ENCODE measurements around the gene VSTM1. TPM values are rescaled to one million over a fixed set of nuclear protein-coding genes. Genes with fewer than 3 reads are reported as not detected.

VSTM1 gene
- total RNA-seq, 4 donors from 2014 or later = not detected

- TF ChIP-seq EP300 (IDR thresholded peaks at IDR 0.05) = no peak
- TF ChIP-seq CTCF (IDR thresholded peaks at IDR 0.05) = no peak
- TF ChIP-seq POLR2A (IDR thresholded peaks at IDR 0.05) = no peak
- Histone ChIP-seq H3K4me3 (no peak overlapping the region), H3K36me3 (no peaks in the 10 kb centered on the region), H3K27me3 (peaks cover 0 to 12% of the 10 kb centered on the region in 2 donors), H3K9me3 (peaks cover 0 to 9% (median 0%) of the 10 kb centered on the region in 4 donors), H3K4me1 (no peaks in the 10 kb centered on the region), H3K27ac (no peak overlapping the region)
- no peak for DNase-seq (ENCODE audit: low spot score in 2 of 2)
- WGBS, 2 donors = 82 to 93% methylated on average over 8 of the region's 8 CpGs
Observed at GRCh38 chr19:54021363-54021762, 42.3 kb downstream of the VSTM1 start.

- Histone ChIP-seq H3K4me3 (no peak overlapping the region), H3K9me3 (peaks cover 0 to 13% (median 0%) of the 10 kb centered on the region in 4 donors), H3K27me3 (peaks cover 0 to 14% of the 10 kb centered on the region in 2 donors), H3K36me3 (no peaks in the 10 kb centered on the region), H3K4me1 (no peaks in the 10 kb centered on the region), H3K27ac (no peak overlapping the region)
- 71 to 89% methylated on average over 4 of the region's 4 CpGs for WGBS, 2 donors
- no peak for TF ChIP-seq POLR2A (IDR thresholded peaks at IDR 0.05)
- TF ChIP-seq EP300 (IDR thresholded peaks at IDR 0.05) = no peak
- TF ChIP-seq CTCF (IDR thresholded peaks at IDR 0.05) = no peak
- no peak for DNase-seq (ENCODE audit: low spot score in 2 of 2)
Observed at GRCh38 chr19:54017261-54017660, 46.4 kb downstream of the VSTM1 start.

- Histone ChIP-seq H3K27me3 (peaks cover 0 to 18% of the 10 kb centered on the region in 2 donors), H3K4me1 (no peaks in the 10 kb centered on the region), H3K9me3 (peaks cover 0 to 13% (median 0%) of the 10 kb centered on the region in 4 donors), H3K4me3 (no peak overlapping the region), H3K27ac (no peak overlapping the region), H3K36me3 (no peaks in the 10 kb centered on the region)
- no peak for DNase-seq (ENCODE audit: low spot score in 2 of 2)
- WGBS, 2 donors = 38 to 46% methylated on average over 19 of the region's 19 CpGs
- no peak for TF ChIP-seq POLR2A (IDR thresholded peaks at IDR 0.05)
- TF ChIP-seq EP300 (IDR thresholded peaks at IDR 0.05) = no peak
- no peak for TF ChIP-seq CTCF (IDR thresholded peaks at IDR 0.05)
Observed at GRCh38 chr19:54014920-54015560, 48.7 kb downstream of the VSTM1 start.

- H3K4me1 ChIP-seq = no peaks in the 10 kb centered on the region
- H3K4me3 ChIP-seq = no peak overlapping the region
- peaks cover 0 to 13% (median 0%) of the 10 kb centered on the region in 4 donors for H3K9me3 ChIP-seq
- H3K36me3 ChIP-seq = no peaks in the 10 kb centered on the region
- DNase-seq (ENCODE audit: low spot score in 2 of 2) = no peak
- H3K27ac ChIP-seq = no peak overlapping the region
- peaks cover 0 to 18% of the 10 kb centered on the region in 2 donors for H3K27me3 ChIP-seq
- TF ChIP-seq POLR2A (IDR thresholded peaks at IDR 0.05) = no peak
- no peak for TF ChIP-seq CTCF (IDR thresholded peaks at IDR 0.05)
- no peak for TF ChIP-seq EP300 (IDR thresholded peaks at IDR 0.05)
- 75 to 84% methylated on average over 8 of the region's 8 CpGs for WGBS, 2 donors
Observed at GRCh38 chr19:54013866-54014265, 49.8 kb downstream of the VSTM1 start.

GRCh38 chr19:54011507-54012211, 52.0 kb downstream of the VSTM1 start:
- no peaks in the 10 kb centered on the region for H3K4me1 ChIP-seq
- no peak for DNase-seq (ENCODE audit: low spot score in 2 of 2)
- peaks cover 0 to 4% (median 0%) of the 10 kb centered on the region in 4 donors for H3K9me3 ChIP-seq
- no peak overlapping the region for H3K4me3 ChIP-seq
- peaks cover 0 to 18% of the 10 kb centered on the region in 2 donors for H3K27me3 ChIP-seq
- no peak for TF ChIP-seq POLR2A (IDR thresholded peaks at IDR 0.05)
- WGBS, 2 donors = 36 to 42% methylated on average over 26 to 36 of the region's 36 CpGs
- no peak overlapping the region for H3K27ac ChIP-seq
- H3K36me3 ChIP-seq = no peaks in the 10 kb centered on the region
